HG03460 (cell line): Measurements from ENCODE around the gene DIP2C.
"Not testable (repeated sequence)": the region's sequence is repeated elsewhere in the genome, so short reads cannot be mapped to it uniquely, and the experiment has no call there.

ENCODE experiments used
- ATAC-seq: cut with Tn5 transposase; IDR thresholded peaks from one replicate; pipeline ENCODE4 v1.9.1; 2021; ENCODE audit not compliant: unreplicated experiment

Gene DIP2C

DNA sequence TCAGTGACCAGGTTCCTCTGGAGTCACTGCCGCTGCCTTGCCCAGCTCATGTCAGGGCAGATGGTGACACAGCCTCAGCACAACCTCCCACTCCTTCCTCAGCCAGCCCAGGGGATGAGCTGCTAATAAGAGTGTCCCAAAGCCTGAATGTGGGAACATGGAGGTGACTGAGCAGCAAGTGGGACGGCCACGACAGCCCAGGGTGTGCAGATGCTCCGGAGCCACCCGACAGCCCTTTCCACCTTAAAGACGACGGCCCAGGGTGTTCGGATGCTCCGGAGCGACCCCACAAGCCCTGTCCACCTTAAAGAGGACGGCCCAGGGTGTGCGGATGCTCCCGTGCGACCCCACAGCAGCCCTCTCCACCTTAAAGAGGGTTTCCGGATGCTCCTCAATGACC is 89.2 kb downstream of the DIP2C start:
- no peak for ATAC-seq

GRCh38 chr10:599767-600166 is 89.7 kb downstream of the DIP2C start:
- ATAC-seq, result no peak

DNA sequence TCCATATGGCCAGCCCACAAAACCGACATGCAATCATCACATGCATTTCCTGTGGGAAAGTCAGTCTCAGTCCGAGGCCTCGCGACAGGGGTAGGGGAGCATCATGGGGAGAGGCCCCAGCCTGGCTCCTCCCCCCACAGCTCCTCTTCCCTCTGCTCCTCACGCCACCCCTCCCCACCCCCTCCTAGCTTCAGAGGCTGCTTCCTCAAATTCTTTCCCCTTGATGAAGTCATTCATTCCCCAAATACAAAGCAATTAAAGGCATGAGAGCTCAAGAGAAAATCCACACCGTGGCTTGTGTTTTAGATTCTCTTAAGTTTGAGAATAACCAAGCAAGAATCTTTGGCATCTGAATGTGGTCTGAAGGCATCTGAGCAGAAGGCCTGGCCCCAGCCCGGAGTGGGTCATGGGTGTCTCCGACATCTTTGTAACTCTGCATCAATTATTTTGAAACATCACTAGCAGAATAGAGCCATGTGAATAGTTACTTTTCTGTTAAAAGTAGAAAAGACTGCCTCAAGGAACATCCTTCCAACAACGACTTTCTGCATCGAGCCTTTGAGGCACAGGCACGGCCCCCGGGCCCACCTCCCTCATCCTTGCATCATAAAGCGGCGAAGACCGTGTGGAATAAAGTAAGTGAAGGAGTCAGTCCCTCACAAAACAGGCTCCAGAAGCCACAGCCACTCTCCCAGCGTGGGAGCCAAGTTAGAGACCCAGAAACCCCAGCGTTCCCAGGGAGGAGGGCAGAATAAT is 90.9 kb downstream of the DIP2C start:
- no peak for ATAC-seq

- no peak for ATAC-seq
Observed at GRCh38 chr10:597976-598375, 91.5 kb downstream of the DIP2C start.

GRCh38 chr10:596725-597345 is 92.6 kb downstream of the DIP2C start:
- no peak for ATAC-seq

GRCh38 chr10:596131-596530 is 93.3 kb downstream of the DIP2C start:
- ATAC-seq, result not testable (repeated sequence)

DNA sequence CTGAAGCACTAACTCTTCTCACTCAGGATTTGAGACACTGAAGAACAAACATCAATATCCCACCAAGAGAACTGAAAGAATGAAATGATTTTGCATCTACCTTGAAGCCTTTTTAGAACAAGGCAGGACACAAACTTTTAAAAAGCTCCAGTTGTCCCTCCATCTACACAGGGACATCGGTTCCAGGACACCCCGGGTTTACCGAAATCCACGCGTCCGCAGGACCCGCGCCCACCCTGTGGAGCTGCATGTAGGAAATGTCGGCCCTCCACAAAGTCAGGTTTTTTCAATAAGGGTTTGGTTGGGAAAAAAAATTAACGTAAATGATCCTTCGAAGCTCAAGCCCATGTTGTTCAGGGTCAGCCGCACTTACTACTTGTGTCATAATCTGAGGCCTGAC is 94.0 kb downstream of the DIP2C start:
- no peak for ATAC-seq

DNA sequence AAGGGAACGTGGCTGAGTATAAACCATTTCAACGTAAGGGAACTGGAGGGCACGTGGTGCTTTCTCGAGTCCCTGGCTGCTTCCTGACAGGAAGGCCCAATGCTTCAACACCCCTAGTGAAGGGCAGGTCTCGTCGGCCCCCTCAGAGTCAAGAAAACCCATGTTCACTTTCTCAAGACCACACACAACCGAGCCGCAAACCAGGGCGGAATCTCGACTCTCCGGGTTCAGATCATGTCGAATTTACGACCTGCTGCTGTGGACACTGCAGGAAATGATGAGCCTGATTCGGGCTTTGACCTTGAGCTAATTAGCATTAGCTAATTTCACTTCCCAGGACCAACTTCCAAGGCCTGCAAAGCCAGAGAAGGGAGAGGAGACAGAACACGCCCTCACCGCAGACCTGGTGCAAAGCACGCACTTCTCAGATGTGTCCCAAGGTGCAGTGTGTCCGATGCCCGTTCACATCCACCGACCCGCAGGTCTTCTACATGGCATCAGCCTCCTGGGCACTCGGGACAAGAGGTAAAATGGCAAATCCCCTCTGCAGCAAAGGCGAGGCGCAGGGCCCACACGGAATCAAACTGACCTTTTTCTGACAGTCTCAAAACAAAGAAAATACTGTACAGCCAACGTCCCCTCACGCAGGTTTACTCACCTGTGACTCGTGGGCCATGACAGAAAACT is 94.7 kb downstream of the DIP2C start:
- ATAC-seq, result no peak

GRCh38 chr10:593901-594457 is 95.5 kb downstream of the DIP2C start:
- no peak for ATAC-seq

GRCh38 chr10:593421-593820 is 96.0 kb downstream of the DIP2C start:
- no peak for ATAC-seq

DNA sequence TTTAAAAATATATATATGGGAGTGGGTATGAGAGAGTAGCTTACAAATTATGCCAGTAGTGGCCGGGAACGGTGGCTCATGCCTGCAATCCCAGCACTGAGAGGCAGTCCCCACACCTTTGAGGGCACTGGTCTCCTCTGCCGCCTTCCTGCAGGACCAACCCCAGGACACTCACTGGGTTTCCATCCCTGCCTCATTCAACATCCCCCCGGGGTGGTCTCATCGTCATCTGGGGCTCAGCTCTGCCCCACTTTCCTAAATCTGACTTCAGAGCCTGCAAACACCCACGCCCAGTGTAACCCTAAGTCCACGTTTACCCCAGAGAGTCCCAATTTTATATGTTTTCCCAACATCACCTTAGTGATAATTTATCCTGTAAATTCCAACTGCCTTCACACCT is 96.5 kb downstream of the DIP2C start:
- no peak for ATAC-seq

- ATAC-seq, result no peak
Observed at GRCh38 chr10:591646-592045, 97.8 kb downstream of the DIP2C start.

DNA sequence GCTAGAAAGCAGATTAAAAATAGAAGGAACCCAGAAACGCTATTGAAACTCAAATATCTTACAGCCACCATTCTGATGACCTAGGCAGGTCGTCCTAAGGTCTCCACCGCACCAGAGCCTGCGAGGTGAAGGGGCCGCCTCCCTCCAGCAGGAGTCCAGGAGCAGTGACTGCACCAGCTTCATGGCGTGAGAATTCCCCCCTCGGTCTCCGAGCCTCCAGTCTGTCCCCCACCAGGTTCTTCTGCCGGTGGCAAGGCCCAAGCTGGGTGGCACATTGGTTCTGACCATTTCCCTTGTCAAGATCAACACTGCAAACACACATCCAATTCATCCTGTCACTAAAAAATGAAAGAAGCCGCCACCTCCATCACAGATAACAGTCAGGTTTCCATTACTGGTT is 98.7 kb downstream of the DIP2C start:
- no peak for ATAC-seq

GRCh38 chr10:589961-590680 is 99.3 kb downstream of the DIP2C start:
- no peak for ATAC-seq

DNA sequence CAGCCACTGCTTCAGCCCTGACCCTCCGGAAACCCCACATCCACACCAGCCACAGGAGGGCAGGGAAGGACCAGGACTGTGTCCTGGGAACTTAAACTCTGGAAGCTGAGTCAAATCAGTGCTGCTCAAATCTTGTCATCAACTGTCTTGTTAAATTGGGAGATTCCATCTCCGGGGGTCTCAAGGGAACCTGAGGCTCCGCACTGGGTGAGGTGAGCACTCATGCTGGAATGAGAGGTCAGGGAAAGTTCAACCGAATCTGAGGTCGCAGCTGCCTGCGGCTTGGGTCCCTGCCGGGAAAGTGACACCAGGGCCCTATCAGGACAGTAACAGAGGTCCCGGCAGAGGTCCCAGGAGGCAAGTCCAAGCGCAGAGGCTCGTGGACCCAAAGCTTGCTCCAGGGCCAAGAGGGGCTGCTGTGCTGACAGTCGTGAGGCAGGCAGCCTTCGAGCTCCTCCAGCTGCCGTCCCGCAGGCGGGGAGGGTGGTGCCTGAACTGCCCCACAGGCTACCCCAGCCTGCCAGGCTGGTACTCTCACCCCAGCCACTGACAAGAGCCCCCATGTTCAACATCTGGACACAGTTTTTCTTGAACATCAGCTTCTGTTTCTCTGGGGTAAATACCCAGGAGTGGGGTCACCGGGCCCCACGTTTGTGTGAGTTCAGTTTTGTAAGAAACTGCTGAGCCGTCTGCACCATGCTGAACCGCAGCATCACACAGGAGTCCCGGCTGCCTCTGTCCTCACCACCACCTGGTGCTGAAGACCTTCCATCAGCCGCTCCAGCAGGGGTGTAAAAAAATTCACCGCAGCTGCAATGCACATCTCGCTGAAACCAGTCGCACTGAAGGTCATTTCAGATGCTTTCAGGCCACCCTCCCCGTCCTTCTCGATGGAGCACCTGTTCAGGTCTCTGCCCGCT is 101.0 kb downstream of the DIP2C start:
- ATAC-seq, result no peak

DNA sequence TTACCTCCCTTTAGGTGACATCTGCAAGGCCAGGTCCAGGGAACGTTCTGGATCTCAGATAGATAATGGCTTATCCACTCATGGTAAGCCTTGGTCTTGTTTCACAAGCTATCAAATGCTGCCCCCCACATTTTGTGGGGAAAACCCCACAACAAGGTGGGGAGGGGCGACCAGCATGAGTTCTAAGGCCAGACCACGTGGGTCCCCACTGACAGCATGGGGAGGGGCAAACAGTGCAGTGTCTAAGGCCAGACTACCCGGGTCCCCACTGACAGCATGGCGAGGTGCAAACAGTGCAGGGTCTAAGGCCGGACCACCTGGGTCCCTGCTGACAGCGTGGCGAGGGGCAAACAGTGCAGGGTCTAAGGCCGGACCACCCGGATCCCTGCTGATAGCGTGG is 102.8 kb downstream of the DIP2C start:
- no peak for ATAC-seq

DNA sequence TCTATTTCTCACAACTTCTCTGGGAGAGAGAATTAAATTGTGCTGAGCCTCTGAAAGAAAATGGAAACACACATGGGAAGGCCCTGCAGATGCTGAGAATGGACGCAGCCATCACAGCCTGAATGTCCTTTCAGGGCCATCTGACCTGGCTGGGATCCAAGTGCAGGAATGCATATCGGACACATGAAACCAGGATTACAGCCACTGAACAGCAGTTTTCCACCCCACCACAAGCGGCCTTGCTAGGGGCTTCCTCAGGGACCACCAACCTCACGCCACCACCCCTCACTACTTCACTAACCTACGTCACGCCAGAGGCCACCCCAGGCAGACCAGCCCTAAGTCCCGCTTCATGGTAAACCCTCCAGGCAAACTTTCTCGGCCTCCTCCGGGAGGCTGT is 103.3 kb downstream of the DIP2C start:
- no peak for ATAC-seq

DNA sequence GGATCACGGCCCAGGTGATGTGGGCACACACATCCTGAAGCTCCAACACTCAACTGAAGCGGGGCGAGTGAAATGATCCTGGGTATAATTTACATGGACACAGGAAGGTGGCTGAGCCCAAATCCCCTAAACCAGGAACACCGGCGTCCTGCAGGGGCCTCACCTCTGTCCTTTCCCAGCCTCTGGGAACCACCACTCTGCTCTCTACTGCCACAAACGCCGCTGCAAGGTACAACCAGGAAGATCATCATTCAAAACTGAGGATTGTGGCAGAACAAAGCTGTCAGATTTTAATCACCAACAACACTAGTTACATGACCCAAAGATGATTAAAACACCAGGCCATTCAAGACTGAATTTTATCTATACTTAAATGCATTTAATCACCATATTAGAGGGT is 104.0 kb downstream of the DIP2C start:
- ATAC-seq, result no peak

GRCh38 chr10:584497-585290 is 104.8 kb downstream of the DIP2C start:
- not testable (repeated sequence) for ATAC-seq
